Measurements from ENCODE around the gene PXN. TPM values are rescaled to one million over a fixed set of nuclear protein-coding genes. Genes with fewer than 3 reads are reported as not detected.

Gene PXN
- total and polyA plus RNA-seq, 10 of the 15 experiments (the other 5 are each of a cell fraction or from before 2014, with no cell fraction given), result 1.0 to 32.0 (median 11.5) TPM

- ChIA-PET POLR2A (interaction anchor here (0.6 to 1.5 kb wide), 4 partner anchors 25 to 297 kb away, joined by 3 to 5 read pairs (median 4); no protein-coding TSS in a partner anchor), CTCF (interaction anchor here (7.5 kb wide), 1 partner anchor 26 kb away, joined by 27 read pairs; the partner anchor contains the start of gene RPLP0)
- H3K79me2 ChIP-seq (ENCODE audit: control insufficient read depth, insufficient read depth, low read length), result no peaks in the 10 kb centered on the region
These were observed 90.5 kb downstream of the PXN start for GRCh38 chr12:120175062-120175461.

More at GRCh38 chr12:120175062-120175461, 90.5 kb downstream of the PXN start:
- 7% methylated on average over 5 of the region's 5 CpGs for WGBS (ENCODE audit: insufficient coverage, insufficient replicate concordance, low lambda C conversion rate, missing lambda C conversion rate)
- H3K4me1 ChIP-seq (ENCODE audit: control insufficient read depth, insufficient read depth, low read length), result peaks cover 2% of the 10 kb centered on the region; the same call in 1 of the 2 replicates
- in situ Hi-C loops (cut with MboI), result no loop called here
- intact Hi-C loops (cut with micrococcal nuclease; ENCODE audit: unreplicated experiment), result no loop called here
- BruUV-seq (replicated peaks), result no TSS peak
- no peak overlapping the region for H3K4me2 ChIP-seq (ENCODE audit: control insufficient read depth, insufficient read depth)
- ATAC-seq (peak; percentile 61), DNase-seq (ENCODE audit: low read depth, low spot score) (peak; percentile 57), FAIRE-seq (no peak)
- peaks cover 39 to 45% of the 10 kb centered on the region in 2 experiments for H3K36me3 ChIP-seq (ENCODE audit: control insufficient read depth in 2 of 2, insufficient read depth in 2 of 2, low read length in 1 of 2)
- no peak overlapping the region for H2AFZ ChIP-seq (ENCODE audit: control insufficient read depth, low read depth, low read length)
- H3K27me3 ChIP-seq (replicated peaks in 1 of 2; ENCODE audit: control insufficient read depth in 2 of 2, insufficient read depth in 2 of 2, low read length in 1 of 2), result no peaks in the 10 kb centered on the region
- no peak overlapping the region for H3K27ac ChIP-seq (ENCODE audit: control insufficient read depth, insufficient read depth)
- no peak overlapping the region for H3K4me3 ChIP-seq
- TF ChIP-seq USF2 (IDR thresholded peaks at IDR 0.05; ENCODE audit: borderline replicate concordance, low read depth, low read length), result peak; percentile 28; the same call in 1 of the 2 replicates
- peak; percentile 76 to 81 for TF ChIP-seq BHLHE40 (IDR thresholded peaks at IDR 0.05; ENCODE audit: borderline replicate concordance in 1 of 2, low read depth in 2 of 2, low read length in 1 of 2)
- TF ChIP-seq CEBPB (IDR thresholded peaks at IDR 0.05; ENCODE audit: borderline replicate concordance in 1 of 2, low read depth in 2 of 2, low read length in 2 of 2), result no peak
- TF ChIP-seq ZNF384 (IDR thresholded peaks at IDR 0.05; ENCODE audit: borderline replicate concordance, low read depth, low read length), result peak; percentile 24; the same call in 1 of the 2 replicates
- TF ChIP-seq MEF2B (IDR thresholded peaks at IDR 0.05; ENCODE audit: partially characterized antibody, poor library complexity, severe bottlenecking), result peak; percentile 84
- no peak for TF ChIP-seq RB1 (IDR thresholded peaks at IDR 0.05; ENCODE audit: borderline replicate concordance)
- no peak for TF ChIP-seq SP1 (IDR thresholded peaks at IDR 0.05; ENCODE audit: low read depth, low read length)
- no peak for TF ChIP-seq E2F8 (IDR thresholded peaks at IDR 0.05; ENCODE audit: low read depth, partially characterized antibody)
- TF ChIP-seq RAD51 (IDR thresholded peaks at IDR 0.05), result peak; percentile 85
- no peaks in the 10 kb centered on the region for H4K20me1 ChIP-seq (ENCODE audit: control insufficient read depth, insufficient read depth)
- RAD21 ChIA-PET (ENCODE audit: unreplicated experiment), result interaction anchor here (0.6 to 1.4 kb wide), 3 partner anchors 21 to 503 kb away, joined by 3 to 5 read pairs (median 3); no protein-coding TSS in a partner anchor
- no peaks in the 10 kb centered on the region for H3K9me3 ChIP-seq (replicated peaks; ENCODE audit: control insufficient read depth, insufficient read depth, low read length)
- H3K9ac ChIP-seq (ENCODE audit: control insufficient read depth, insufficient read depth, low read length), result no peak overlapping the region
- SMC1A ChIA-PET (ENCODE audit: uncharacterized antibody, unreplicated experiment), result no interaction called here
